GM21723 (cell line): ENCODE results near the gene SPACA4.

ENCODE experiments used
- ATAC-seq: cut with Tn5 transposase; IDR thresholded peaks from one replicate; pipeline ENCODE4 v1.9.1; 2021; ENCODE audit warnings: mild to moderate bottlenecking, moderate library complexity; ENCODE audit not compliant: unreplicated experiment

SPACA4 gene

DNA sequence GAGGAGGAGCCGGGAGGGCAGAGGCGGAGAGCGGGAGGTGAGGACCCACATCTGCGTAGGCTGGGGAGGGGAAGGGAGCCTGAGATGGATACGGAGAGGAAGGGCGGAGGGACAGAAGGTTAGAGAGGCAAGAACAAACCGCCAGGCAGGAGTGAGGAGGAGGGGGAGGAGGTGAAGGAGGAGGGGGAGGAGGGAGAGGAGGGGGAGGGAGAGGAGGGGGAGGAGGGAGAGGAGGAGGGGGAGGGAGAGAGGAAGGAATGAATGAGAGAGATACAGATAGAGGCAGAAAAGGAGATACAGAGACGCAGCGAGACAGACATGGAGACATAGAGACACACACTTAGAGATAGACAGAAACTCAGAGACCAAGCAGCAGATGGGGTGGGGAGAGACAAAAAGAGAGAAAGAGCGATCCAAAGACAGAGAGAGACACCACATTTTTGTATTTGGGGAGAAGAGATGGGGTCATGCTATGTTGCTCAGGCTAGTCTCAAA lies 40.2 kb downstream of the SPACA4 start:
- no peak for ATAC-seq

DNA sequence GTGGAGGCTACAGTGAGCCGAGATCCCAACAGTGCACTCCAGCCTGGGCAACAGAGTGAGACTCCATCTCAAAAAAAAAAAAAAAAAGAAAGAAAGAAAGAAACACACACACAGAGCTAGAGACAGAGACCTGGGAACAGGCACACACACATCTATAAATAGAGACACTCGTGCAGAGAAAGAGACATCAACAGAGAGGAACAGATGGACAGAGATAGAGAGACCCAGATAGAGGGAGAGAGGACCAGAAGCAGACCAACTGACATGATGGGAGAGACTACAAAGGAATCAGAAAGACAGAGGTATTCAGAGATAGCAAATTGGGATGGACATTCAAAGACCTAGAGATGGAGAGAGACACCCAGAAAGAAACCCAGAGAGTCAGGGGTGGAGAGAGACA lies 41.6 kb downstream of the SPACA4 start:
- no peak for ATAC-seq

DNA sequence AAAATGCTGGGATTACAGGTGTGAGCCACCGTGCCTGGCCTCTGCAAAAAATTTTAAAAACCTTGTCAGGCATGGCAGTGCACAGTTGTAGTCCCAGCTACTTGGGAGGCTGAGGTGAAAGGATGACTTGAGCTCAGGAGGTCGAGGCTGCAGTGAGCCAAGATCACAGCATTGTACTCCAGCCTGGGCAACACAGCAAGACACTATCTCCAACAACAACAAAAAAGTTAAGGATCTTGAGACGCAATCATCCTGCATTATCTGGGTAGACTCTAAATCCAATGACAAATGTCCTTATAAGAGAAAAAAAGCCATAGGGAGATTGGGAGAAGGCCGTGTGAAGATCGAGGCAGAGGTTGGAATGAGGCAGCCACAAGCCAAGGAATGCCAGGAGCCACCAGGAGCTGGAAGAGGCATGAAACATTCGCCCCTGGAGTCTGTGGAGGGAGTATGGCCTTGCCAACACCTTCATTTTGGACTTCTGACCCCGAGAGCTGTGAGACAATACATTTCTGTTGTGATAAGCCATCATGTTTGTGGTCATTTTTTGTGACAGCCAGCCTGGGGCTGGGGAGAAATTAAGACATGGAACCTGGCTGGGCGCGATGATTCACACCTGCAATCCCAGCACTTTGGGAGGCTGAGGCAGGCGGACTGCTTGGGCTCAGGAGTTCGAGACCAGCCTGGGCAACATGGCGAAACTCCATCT lies 44.6 kb downstream of the SPACA4 start:
- ATAC-seq: no peak

DNA sequence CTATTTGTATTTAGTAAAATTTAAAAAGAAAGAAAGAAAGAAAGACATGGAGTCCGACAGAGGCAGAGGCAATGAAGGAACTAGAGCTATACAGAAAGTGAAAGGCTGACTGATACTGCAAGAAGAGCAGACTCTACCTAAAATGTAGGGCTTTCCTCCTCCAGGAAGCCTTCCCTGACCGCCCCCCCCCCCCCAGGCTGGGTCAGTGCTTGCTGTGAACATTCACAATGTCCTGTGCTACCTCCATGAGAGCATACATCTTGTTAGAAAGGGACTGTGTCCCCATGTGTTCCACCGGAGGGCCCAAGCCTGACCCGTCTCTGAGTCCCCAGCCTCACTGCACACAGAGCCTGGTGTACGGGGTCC lies 45.1 kb downstream of the SPACA4 start:
- no peak for ATAC-seq

DNA sequence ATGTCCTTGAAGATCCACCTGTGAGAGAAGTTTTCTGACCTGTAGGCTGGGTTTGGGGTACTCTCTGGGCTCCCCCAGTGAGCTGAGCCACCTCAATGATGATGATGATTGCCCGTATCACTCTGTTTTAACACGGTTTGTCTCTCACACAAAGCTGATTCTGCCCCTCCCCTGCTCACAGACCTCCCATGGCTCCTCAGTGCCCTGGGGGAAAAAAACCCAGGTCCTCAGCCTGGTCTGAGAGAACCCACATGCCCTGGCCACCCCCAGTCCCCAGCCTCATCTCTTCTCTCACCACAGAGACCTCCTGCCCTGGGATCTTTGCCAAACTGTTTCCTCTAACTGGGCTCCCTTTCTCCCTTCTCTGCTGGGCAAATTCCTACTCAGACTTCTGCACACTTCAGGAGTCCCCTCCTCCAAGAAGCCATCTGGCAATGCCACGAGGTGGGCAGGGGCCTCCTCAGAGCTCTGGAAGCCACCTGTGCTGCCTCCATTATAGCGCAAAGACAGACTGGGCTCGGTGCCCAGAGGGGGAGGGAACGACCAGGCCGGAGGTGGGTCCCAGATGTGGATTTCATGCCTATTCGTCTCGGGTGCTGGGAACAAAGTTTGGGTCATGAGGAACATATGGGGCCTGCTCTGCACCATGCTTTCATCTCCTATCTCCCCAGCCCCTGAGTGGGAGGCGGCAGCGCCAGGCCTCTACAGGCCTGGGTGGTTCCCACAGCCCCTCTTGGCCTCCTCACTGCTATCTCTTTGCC lies 47.9 kb downstream of the SPACA4 start:
- no peak for ATAC-seq

DNA sequence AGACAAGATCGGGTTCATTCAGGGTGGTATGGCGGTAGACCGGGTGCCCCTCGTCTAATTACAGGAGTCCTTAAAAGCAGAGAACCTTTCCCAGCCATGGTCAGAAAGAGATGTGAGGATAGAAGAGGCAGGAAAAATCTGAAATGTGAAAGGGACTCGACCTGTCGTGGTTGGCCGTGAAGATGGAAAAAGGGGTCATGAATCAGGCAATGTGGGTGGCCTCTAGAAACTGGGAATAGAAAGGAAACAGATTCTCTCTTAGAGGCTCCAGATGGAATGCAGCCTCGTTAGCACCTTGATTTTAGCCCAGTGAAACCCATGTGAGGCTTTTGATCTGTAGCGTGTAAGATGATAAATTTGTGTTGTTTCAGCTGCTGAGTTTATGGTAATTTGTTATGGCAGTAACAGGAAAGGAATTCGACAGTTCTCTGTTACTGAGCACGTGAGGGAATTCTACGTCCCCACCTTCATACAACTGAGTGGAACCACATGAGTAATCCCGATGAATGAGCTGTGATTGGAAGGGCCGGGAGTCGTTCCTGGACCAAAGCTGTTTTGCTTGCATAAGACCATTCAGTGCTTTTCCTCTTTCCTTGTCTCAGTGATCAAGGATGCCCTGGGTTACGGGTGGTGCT lies 50.4 kb downstream of the SPACA4 start:
- no peak for ATAC-seq
